Measurements from ENCODE around the gene PDXDC1. TPM values are rescaled to one million over a fixed set of nuclear protein-coding genes. Genes with fewer than 3 reads are reported as not detected.
"Not testable (repeated sequence)": the region's sequence is repeated elsewhere in the genome, so short reads cannot be mapped to it uniquely, and the experiment has no call there.

The PDXDC1 gene
- total and polyA plus RNA-seq, 4 donors: 51.4 to 88.1 (median 70.5) TPM

GRCh38 chr16:15184000-15184399 lies 209.2 kb downstream of the PDXDC1 start:
- intact Hi-C loops (cut with DNase I); ATAC-seq (ENCODE audit: low FRiP score); H3K27me3 ChIP-seq (ENCODE audit: control insufficient read depth in 1 of 2, insufficient read depth in 2 of 2, low read length in 1 of 2); DNase-seq; H3K27ac ChIP-seq (ENCODE audit: low read depth in 1 of 2, low read length in 2 of 2); H3K9me3 ChIP-seq (ENCODE audit: control insufficient read depth, low read length); H3K4me3 ChIP-seq (ENCODE audit: low read length in 2 of 2); H3K4me1 ChIP-seq (ENCODE audit: control insufficient read depth in 1 of 2, insufficient read depth in 2 of 2, low read length in 2 of 2); H3K36me3 ChIP-seq (ENCODE audit: control insufficient read depth in 1 of 2, insufficient read depth in 2 of 2, low read length in 1 of 2): not testable (repeated sequence)
- 67 to 73% methylated on average over 1 of the region's 1 CpG for WGBS, 2 donors

Small RNA genes lying within 50 kb of the gene (microRNA-seq; reads per million reads assigned to microRNA genes)
- gene MIR1972-1 (0 reads per million in 2 donors), gene MIR3180-4 (0 reads per million in 2 donors), gene MIR6511A1 (0 reads per million in 2 donors), gene MIR6511B2 (0 reads per million in 2 donors), gene MIR6770-1 (0 reads per million in 2 donors)

Other genes with a start within 250 kb of the PDXDC1 start
- gene NPIPA2, start 232.5 kb upstream of the PDXDC1 start, total RNA-seq: 10 to 100 TPM in 1 of 2 donors, 1 to 10 TPM in 1; 7.3 to 12.7 TPM
- 1 to 10 TPM; 1.6 to 3.0 TPM for gene NPIPA2, start 232.5 kb upstream of the PDXDC1 start, polyA plus RNA-seq
- 10 to 100 TPM; 56.2 to 73.6 TPM for gene NOMO1, start 141.3 kb upstream of the PDXDC1 start, total RNA-seq
- gene NOMO1, start 141.3 kb upstream of the PDXDC1 start, polyA plus RNA-seq: 10 to 100 TPM; 25.8 to 33.8 TPM
- 100 to 1,000 TPM; 124 to 221 TPM for gene NPIPA1, start 37.6 kb upstream of the PDXDC1 start, total RNA-seq
- 100 to 1,000 TPM in 1 of 2 donors, 10 to 100 TPM in 1; 24.0 to 167 TPM for gene NPIPA1, start 37.6 kb upstream of the PDXDC1 start, polyA plus RNA-seq
- gene NTAN1, start 81.0 kb downstream of the PDXDC1 start, total RNA-seq: 10 to 100 TPM; 36.0 to 49.5 TPM
- gene NTAN1, start 81.0 kb downstream of the PDXDC1 start, polyA plus RNA-seq: 10 to 100 TPM; 64.3 to 99.8 TPM
- gene RRN3, start 119.2 kb downstream of the PDXDC1 start, total RNA-seq: 10 to 100 TPM; 19.1 to 22.9 TPM
- gene RRN3, start 119.2 kb downstream of the PDXDC1 start, polyA plus RNA-seq: 10 to 100 TPM in 1 of 2 donors, 1 to 10 TPM in 1; 9.4 to 11.7 TPM